ENCODE results near the gene MRPL12.

DNA sequence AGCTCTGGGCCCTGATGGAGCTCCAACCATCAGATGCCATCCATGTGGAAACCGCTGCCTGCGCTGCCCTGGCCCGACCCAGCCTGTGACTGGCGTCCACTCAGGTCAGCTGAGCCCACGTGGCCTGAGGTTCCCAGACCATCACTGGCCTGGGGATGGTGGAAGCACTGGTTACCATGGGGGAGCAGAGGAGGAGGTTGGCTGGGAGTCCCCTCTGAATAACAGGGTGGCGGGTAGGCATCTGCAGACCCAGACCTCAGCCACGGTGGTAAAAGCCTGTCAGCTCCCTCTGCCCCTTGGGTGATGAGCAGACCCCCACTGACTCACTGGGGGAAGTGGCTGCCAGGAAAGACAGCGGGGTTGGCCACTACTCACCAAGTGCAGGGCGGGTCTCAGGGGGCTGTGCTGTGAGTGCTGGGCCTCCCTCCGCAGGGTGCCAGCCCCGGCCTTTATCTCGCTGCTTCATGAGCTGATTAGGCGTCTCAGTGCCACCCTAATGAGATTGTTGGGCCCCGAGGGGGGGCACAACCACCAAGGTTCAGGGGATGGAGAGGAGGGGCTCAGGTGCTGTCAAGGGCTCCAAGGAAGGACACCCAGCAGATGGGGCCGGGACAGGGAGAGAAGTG, 46.9 kb upstream of the MRPL12 start, which contains the start of gene PDE6G:
- TF ChIP-seq POLR2A (IDR thresholded peaks at IDR 0.05) (no peak), CTCF (IDR thresholded peaks at IDR 0.05) (no peak)
